ENCODE data around the gene CCDC50.

Gene CCDC50

DNA sequence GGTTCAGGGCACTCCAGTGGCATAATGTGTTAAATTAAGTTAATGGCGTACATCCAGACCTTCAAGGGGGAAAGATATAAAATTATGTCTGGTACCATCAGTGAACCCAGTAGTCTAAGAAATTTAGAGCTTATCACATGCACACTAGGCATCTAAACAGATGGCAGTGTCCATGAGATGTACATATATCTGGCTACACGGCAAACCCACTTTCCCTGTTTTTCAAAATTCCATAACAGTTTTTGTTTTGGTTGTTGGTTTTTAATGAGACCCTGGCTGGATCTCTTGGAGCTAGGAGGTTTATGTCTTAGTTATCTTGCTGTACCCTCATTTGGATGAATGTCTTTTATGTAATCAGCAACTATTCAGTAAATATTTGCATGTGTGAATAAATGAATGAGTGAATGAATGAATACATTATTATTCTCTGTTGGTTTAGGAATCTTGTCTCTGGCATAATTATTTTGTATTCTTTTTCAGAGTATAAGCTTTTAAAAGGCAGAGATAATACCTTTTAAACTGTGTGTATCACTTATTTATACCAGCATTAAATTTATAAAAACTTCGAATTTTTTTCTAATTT is 4.2 kb downstream of the CCDC50 start (continued):
- TF ChIP-seq CREB5 (CRISPR knock-in tag; IDR thresholded peaks at IDR 0.05; ENCODE audit: low read depth) (no peak), ZNF8 (CRISPR knock-in tag; IDR thresholded peaks at IDR 0.05) (no peak), ZNF70 (CRISPR knock-in tag; IDR thresholded peaks at IDR 0.05) (no peak), ZC3H10 (CRISPR knock-in tag; IDR thresholded peaks at IDR 0.05) (no peak)

DNA sequence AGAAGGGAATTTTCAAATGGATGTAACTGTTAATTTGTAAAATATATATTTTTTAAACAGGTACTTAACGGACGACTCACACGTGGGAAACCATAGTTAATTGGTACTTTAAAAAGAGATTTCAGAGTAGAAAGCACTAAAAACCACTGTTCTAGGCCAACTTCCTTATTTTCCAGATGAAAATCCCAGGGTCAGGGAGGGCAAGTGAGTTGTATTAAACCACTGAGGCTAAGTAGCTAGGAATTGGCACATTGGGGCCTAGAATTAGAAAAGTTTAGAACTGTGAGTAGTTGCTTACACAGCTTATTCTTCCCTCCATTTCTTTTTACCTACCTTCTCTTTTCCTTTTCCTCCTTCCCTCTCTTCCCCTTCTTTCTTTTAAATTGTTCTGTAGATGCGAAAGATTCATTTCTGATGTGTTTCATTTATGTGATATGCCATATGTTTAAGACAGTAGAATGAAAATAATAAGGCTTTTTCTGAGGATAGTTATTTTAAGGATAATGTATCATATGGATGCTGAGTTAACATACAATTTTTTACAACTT is 5.2 kb downstream of the CCDC50 start:
- no peak for ATAC-seq
- TF ChIP-seq ESRRG (CRISPR knock-in tag; IDR thresholded peaks at IDR 0.05) (no peak), BACH2 (CRISPR knock-in tag; IDR thresholded peaks at IDR 0.05; ENCODE audit: borderline replicate concordance) (no peak), CREB5 (CRISPR knock-in tag; IDR thresholded peaks at IDR 0.05; ENCODE audit: low read depth) (no peak)
- TF ChIP-seq, protein P1, sequence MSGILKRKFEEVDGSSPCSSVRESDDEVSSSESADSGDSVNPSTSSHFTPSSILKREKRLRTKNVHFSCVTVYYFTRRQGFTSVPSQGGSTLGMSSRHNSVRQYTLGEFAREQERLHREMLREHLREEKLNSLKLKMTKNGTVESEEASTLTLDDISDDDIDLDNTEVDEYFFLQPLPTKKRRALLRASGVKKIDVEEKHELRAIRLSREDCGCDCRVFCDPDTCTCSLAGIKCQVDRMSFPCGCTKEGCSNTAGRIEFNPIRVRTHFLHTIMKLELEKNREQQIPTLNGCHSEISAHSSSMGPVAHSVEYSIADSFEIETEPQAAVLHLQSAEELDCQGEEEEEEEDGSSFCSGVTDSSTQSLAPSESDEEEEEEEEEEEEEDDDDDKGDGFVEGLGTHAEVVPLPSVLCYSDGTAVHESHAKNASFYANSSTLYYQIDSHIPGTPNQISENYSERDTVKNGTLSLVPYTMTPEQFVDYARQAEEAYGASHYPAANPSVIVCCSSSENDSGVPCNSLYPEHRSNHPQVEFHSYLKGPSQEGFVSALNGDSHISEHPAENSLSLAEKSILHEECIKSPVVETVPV (CRISPR knock-in tag; IDR thresholded peaks at IDR 0.05): no peak

DNA sequence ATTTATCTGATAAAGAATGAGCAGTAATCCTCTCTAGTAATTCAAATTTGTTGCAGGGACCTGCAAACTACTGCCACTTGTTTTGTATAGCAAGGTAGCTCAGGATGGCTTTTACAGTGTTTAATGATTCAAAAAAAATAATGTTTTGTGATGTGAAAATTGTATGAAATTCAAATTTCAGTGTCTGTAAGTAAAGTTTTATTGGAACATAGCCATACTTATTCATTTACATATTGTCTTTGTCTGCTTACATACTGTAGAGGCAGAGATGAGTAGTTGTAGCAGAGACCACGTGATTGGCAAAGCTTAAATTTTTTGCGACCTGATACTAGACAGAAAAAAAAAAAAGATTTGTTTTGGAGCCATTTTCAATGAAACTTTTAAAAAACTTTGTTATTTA is 7.6 kb downstream of the CCDC50 start:
- TF ChIP-seq PPARA (CRISPR knock-in tag; IDR thresholded peaks at IDR 0.05; ENCODE audit: borderline replicate concordance) (no peak), ZNF565 (CRISPR knock-in tag; conservative IDR thresholded peaks at IDR 0.05; ENCODE audit: low read depth) (no peak), ISL1 (CRISPR knock-in tag; IDR thresholded peaks at IDR 0.05) (no peak), PATZ1 (CRISPR knock-in tag; IDR thresholded peaks at IDR 0.05; ENCODE audit: borderline replicate concordance) (no peak), BACH2 (CRISPR knock-in tag; IDR thresholded peaks at IDR 0.05; ENCODE audit: borderline replicate concordance) (no peak), ESRRG (CRISPR knock-in tag; IDR thresholded peaks at IDR 0.05) (no peak), CREB5 (CRISPR knock-in tag; IDR thresholded peaks at IDR 0.05; ENCODE audit: low read depth) (no peak), ZFP30 (CRISPR knock-in tag; IDR thresholded peaks at IDR 0.05) (no peak), OSR1 (CRISPR knock-in tag; IDR thresholded peaks at IDR 0.05) (no peak), GLIS3 (CRISPR knock-in tag; IDR thresholded peaks at IDR 0.05) (no peak), ZNF8 (CRISPR knock-in tag; IDR thresholded peaks at IDR 0.05) (no peak), ZNF70 (CRISPR knock-in tag; IDR thresholded peaks at IDR 0.05) (no peak), ZFP3 (CRISPR knock-in tag; IDR thresholded peaks at IDR 0.05) (no peak), ARNTL (CRISPR knock-in tag; IDR thresholded peaks at IDR 0.05; ENCODE audit: borderline replicate concordance, low read depth) (no peak), RARB (CRISPR knock-in tag; IDR thresholded peaks at IDR 0.05) (no peak), ZC3H10 (CRISPR knock-in tag; IDR thresholded peaks at IDR 0.05) (no peak)
- TF ChIP-seq, protein P1 (CRISPR knock-in tag; IDR thresholded peaks at IDR 0.05): no peak
- no peak for ATAC-seq

DNA sequence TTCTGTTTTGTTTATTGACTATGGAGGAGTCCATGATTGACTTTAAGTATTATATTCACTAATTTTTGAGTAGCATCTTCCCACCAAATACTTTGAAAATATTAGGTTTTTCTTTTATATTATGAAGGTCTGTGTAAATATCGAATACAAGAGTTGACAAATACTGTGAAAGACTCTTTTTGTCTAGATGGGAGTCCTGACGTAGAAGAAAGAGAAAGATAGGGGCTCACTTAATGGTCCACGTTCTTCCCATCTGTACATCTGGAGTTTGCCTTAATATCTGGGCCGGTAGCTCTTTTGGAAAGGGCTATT is 8.9 kb downstream of the CCDC50 start:
- ATAC-seq: no peak
- no peak for TF ChIP-seq ZNF565 (CRISPR knock-in tag; conservative IDR thresholded peaks at IDR 0.05; ENCODE audit: low read depth)
- TF ChIP-seq CSDC2 (CRISPR knock-in tag; IDR thresholded peaks at IDR 0.05): no peak
- TF ChIP-seq ESRRG (CRISPR knock-in tag; IDR thresholded peaks at IDR 0.05): no peak

Data from SK-N-SH treated with all-trans-retinoic acid at 6 μM for 48 hours (cell line).